Endothelial cell of umbilical vein (primary cell): ENCODE measurements around the gene ZDHHC7. TPM values are rescaled to one million over a fixed set of nuclear protein-coding genes. Genes with fewer than 3 reads are reported as not detected.

ENCODE experiments used
- BruUV-seq: library from RNA; stranded (reverse); fragments of 400-500 nt; replicated peaks from 2 replicates; lab custom pipeline; 2021; lab: Mats Ljungman, UMichigan
- CTCF ChIA-PET: fragments of 300-600, 350-600 bp; sonication (Branson Sonifier 250); formaldehyde crosslinking; loops from one replicate; lab custom pipeline; 2021; ENCODE audit warnings: antibody characterized with exemption, inconsistent platforms; lab: Charles Lee
- POLR2A ChIA-PET: fragments of 300-600, 350-600 bp; sonication (Branson Sonifier 250); formaldehyde crosslinking; loops from one replicate; lab custom pipeline; 2021; ENCODE audit warnings: antibody characterized with exemption, inconsistent platforms; lab: Charles Lee
- DNase-seq: peaks from one replicate; pipeline ENCODE4 v3.0.0-alpha.2; 2011; ENCODE audit warnings: low read depth, low spot score
- FAIRE-seq: peaks from 2 replicates; lab custom pipeline; 2011; peaks lifted over from hg19 to GRCh38; lab: Jason Lieb, UNC
- H2AFZ ChIP-seq: 2 replicates; pipeline ENCODE4 v1.6.0; 2012; ENCODE audit warnings: low read depth, low read length, control low read depth, inconsistent platforms
- H3K27ac ChIP-seq: 2 replicates; pipeline ENCODE4 v1.5.1; 2011; ENCODE audit warnings: low read depth, mild to moderate bottlenecking, control low read depth, low read length, moderate library complexity; ENCODE audit not compliant: insufficient read depth
- H3K27me3 ChIP-seq, 2 experiments: 2 replicates each; pipeline versions ENCODE4 v1.6.0 to v1.6.1; 2011; ENCODE audit warnings: low read length in 2 of 2, mixed read lengths in 1 of 2; ENCODE audit not compliant: control insufficient read depth in 2 of 2, insufficient read depth in 2 of 2
- H3K36me3 ChIP-seq, 2 experiments: 2 replicates in 1 of 2; 3 replicates in 1 of 2; pipeline ENCODE4 v1.5.1; 2011; ENCODE audit warnings: low read length in 2 of 2, mild to moderate bottlenecking in 1 of 2, moderate library complexity in 1 of 2; ENCODE audit not compliant: control insufficient read depth in 2 of 2, insufficient read depth in 2 of 2; ENCODE audit errors: extremely low read depth in 1 of 2
- H3K4me1 ChIP-seq: 3 replicates; pipeline ENCODE4 v1.5.1; 2011; ENCODE audit warnings: mild to moderate bottlenecking, low read length; ENCODE audit not compliant: control insufficient read depth, insufficient read depth; ENCODE audit errors: extremely low read depth
- H3K4me2 ChIP-seq: 2 replicates; pipeline ENCODE4 v1.6.1; 2011; ENCODE audit warnings: low read length, control low read depth, mixed read lengths; ENCODE audit not compliant: insufficient read depth
- H3K4me3 ChIP-seq, 3 experiments: fragments of 200-600 bp in 1 of 3; sonication (generic), shearing (Covaris generic) in 1 of 3; replicated peaks in 1 of 3; 2 replicates each; pipeline ENCODE4 v1.5.1; 2011 to 2016; ENCODE audit warnings: control low read depth in 3 of 3, low read length in 3 of 3, mild to moderate bottlenecking in 2 of 3, inconsistent platforms in 1 of 3, low read depth in 1 of 3, moderate library complexity in 1 of 3; ENCODE audit not compliant: insufficient read depth in 1 of 3
- H3K79me2 ChIP-seq: 2 replicates; pipeline ENCODE4 v1.6.0; 2012; ENCODE audit warnings: low read length, inconsistent platforms; ENCODE audit not compliant: control insufficient read depth, insufficient read depth
- H3K9ac ChIP-seq: replicated peaks from 2 replicates; pipeline ENCODE3; 2011; ENCODE audit warnings: low read length, control low read depth; ENCODE audit not compliant: insufficient read depth; ENCODE audit errors: extremely low read depth
- H3K9me1 ChIP-seq: replicated peaks from 3 replicates; pipeline ENCODE4 v1.6.0; 2011; ENCODE audit warnings: mild to moderate bottlenecking, low read length; ENCODE audit not compliant: control insufficient read depth, insufficient read depth; ENCODE audit errors: extremely low read depth
- H3K9me3 ChIP-seq: replicated peaks from 2 replicates; pipeline ENCODE4 v1.5.1; 2012; ENCODE audit warnings: low read length, inconsistent platforms; ENCODE audit not compliant: control insufficient read depth, insufficient read depth
- H4K20me1 ChIP-seq: replicated peaks from 2 replicates; pipeline ENCODE3; 2011; ENCODE audit warnings: mild to moderate bottlenecking, low read length; ENCODE audit not compliant: control insufficient read depth, insufficient read depth; ENCODE audit errors: extremely low read depth
- CTCF ChIP-seq, 2 donors: IDR thresholded peaks; 1 replicate in 1 of 2; 2 replicates in 1 of 2; pipeline ENCODE4 v1.5.1; 2011; ENCODE audit warnings: low read length in 2 of 2, mild to moderate bottlenecking in 2 of 2, moderate library complexity in 2 of 2, control low read depth in 1 of 2, inconsistent platforms in 1 of 2, low read depth in 1 of 2; ENCODE audit not compliant: insufficient read depth in 1 of 2; ENCODE audit errors: extremely low read depth in 1 of 2
- MAX ChIP-seq: IDR thresholded peaks from 2 replicates; pipeline ENCODE4 v1.6.1; 2011; ENCODE audit not compliant: insufficient read depth, insufficient read length
- dilution Hi-C: fragments of 300-500 bp; cut with MboI; formaldehyde crosslinking; loops from one replicate; pipeline ENCODE4 v1.15.0; 2019; ENCODE audit warnings: low sequenced_read_pairs; ENCODE audit not compliant: extremely low pct_ligation_motif_present
- intact Hi-C: fragments of 100-400 bp; cut with micrococcal nuclease; formaldehyde crosslinking; loops from one replicate; pipeline ENCODE4 v1.10.0; 2022
- polyA plus RNA-seq, 4 experiments: library from polyadenylated mRNA; depleted of rRNA in 3 of 4; stranded (reverse) in 3 of 4; unstranded in 1 of 4; fragments of >200 nt; gene quantifications; 2 replicates each; pipeline versions ENCODE4 v1.2.1 to v1.2.3, GENCODE V29; 2011 to 2012; ENCODE audit warnings: missing spikeins in 1 of 4
- total RNA-seq: library from RNA; stranded (reverse); gene quantifications from 2 replicates; pipeline ENCODE4 v1.2.3, GENCODE V29; 2021

The ZDHHC7 gene
- total and polyA plus RNA-seq, 2 donors (not counting 3 experiments of a cell fraction or from before 2014, with no cell fraction given) = 44.1 to 46.2 TPM

- no peaks in the 10 kb centered on the region for H4K20me1 ChIP-seq
- dilution Hi-C loops = no loop called here
- no peaks in the 10 kb centered on the region for H3K9me1 ChIP-seq
- TF ChIP-seq MAX (no peak), CTCF (IDR thresholded peaks at IDR 0.05; ENCODE audit: extremely low read depth in 1 of 2, insufficient read depth in 1 of 2, low read depth in 1 of 2, low read length in 2 of 2) (peak in 1 of 2 donors; percentile 28)
- H3K79me2 ChIP-seq = no peaks in the 10 kb centered on the region
- ChIA-PET CTCF (interaction anchor here (0.6 to 3.6 kb wide), 7 partner anchors 15 to 692 kb away, joined by 3 to 32 read pairs (median 4); partner anchors contain the start of gene ZDHHC7), POLR2A (interaction anchor here (1.8 kb wide), 1 partner anchor 15 kb away, joined by 5 read pairs; no protein-coding TSS in a partner anchor)
- H3K4me1 ChIP-seq = peaks cover 24% of the 10 kb centered on the region
- H3K27ac ChIP-seq = no peak overlapping the region
- H3K27me3 ChIP-seq = no peaks in the 10 kb centered on the region
- peak overlapping the region; percentile 96 for H3K9ac ChIP-seq
- peak overlapping the region; percentile 93 for H2AFZ ChIP-seq
- FAIRE-seq (no peak), DNase-seq (no peak)
- H3K4me3 ChIP-seq = peak overlapping the region; percentile 65 to 90 (median 90)
- H3K36me3 ChIP-seq = no peaks in the 10 kb centered on the region
- H3K4me2 ChIP-seq = peak overlapping the region; percentile 69
- no peaks in the 10 kb centered on the region for H3K9me3 ChIP-seq
- BruUV-seq = no TSS peak
- intact Hi-C loops = loop anchor here (1.0 to 5.0 kb wide), 2 partner anchors 17 to 59 kb away; partner anchors contain the start of gene ZDHHC7
These were observed 16.8 kb upstream of the ZDHHC7 start for GRCh38 chr16:85027958-85028684.
